HK-2 (cell line): ENCODE measurements around the gene URM1.
"Not testable (repeated sequence)": the region's sequence is repeated elsewhere in the genome, so short reads cannot be mapped to it uniquely, and the experiment has no call there.

Experiments used
- DNase-seq: peaks from one replicate; pipeline ENCODE4 v3.0.0-alpha.2; 2018; ENCODE audit not compliant: unreplicated experiment

Gene URM1

DNA sequence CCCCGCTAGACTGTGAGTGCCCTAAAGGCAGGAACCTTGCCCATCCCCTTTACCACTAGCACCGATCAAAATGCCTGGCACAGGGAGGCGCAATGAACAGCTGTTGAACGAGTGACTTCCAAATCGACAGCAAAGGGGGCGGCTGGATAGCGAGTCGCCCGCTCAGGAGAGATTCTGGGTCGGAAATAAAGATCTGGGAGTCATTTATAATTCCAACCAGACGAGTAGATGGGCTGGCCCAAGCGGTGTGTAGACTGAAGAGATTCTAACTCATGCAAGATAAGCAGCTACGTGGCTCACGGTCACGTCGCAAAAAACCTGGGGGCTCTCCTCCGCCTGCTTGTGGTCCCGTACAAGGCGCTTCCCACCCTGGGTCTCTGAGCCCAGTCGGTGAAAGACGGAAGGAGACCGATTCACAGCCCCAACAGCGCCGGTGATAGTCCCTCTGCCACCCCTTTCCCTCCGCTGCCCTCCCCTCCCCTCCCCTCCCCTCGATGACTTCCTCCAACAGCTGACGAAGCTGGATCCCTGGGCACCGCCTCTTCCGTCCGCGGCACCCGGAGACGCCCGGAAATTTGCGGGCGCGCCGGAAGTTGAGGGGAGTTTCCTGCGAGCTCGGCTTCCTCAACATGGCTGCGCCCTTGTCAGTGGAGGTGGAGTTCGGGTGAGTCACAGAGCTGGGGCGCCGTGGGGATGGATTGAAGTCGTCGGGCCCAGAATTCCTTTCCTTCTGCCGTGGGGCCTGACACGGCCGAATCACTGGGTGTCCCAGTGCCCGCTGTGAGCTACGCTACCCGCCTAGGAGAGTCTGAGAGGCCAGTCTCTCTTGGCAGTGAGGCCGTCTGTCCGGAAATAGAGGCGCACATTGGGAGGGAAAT lies at the start of gene URM1:
Gene URM1, plus strand, starts transcription at position 623 of the 878 bp plus-strand sequence. Its CDS starts 7 bp downstream, at position 630.
- DNase-seq: peak; percentile 97

DNA sequence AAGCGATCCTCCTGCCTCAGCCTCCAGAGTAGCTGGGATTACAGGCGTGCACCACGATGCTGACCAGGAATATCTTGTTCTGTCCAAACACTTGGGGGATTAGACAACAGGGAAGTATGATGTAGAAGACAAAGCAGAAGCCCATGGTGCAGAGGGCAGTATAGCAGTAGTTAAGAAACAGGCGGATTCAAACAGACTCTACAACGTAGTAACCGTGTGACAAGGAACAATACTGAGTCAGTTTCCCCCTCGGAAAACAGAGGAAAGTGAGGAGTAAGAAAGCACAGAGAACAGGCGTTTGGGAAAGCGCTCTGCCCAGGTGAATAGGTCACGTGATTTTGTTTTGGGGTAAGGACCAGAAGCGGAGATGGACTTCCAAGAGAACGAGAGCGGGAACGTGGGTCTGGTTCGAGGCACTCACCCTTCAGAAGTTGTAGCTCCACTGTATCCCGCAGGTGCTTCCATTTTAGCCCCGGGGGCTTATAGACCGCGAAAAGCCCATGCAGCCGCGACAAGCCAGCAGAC lies 49.2 kb upstream of the URM1 start:
- no peak for DNase-seq

DNA sequence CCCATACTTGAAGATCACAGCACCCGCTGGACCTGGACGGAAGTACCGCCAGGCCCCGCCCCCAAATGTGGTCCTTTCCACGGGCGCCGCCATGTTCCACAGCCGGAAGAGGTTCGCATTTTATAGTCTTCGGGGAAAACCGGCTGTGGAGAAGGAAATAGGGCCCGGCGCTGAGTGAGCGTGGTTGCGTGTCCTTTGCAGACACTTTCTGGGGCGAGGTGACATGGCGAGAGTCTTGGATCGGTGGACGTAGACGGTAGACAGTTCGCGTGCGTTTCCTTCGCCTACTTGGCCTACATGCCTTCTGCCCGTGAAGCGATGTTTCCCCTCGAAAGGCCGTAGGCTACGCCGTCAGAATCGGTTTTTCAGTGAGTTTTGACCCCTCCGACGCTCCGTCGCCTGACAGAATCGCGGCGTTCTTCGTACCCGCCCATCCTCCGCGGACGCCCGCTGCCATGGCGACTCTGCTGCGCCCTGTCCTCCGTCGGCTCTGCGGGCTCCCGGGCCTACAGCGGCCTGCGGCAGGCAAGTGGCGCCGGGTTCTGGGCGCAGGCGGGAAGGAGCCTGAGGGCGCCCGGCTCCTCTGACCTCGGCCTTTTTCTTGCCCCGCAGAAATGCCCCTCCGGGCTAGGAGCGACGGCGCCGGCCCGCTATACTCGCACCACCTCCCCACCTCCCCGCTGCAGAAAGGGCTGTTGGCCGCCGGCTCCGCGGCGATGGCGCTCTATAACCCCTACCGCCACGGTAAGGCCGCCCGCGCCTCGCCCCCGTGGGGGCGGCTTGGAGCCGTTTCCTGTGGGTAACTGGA lies 48.6 kb upstream of the URM1 start, which contains the start of the genes COQ4 and TRUB2:
Gene COQ4, plus strand, starts transcription at position 436 of the 808 bp plus-strand sequence. Its CDS starts 20 bp downstream, at position 456.
Gene TRUB2, minus strand, starts transcription at position 44 of the 808 bp plus-strand sequence. Its CDS starts 39 bp downstream, at position 5.
- DNase-seq: peak; percentile 90

DNA sequence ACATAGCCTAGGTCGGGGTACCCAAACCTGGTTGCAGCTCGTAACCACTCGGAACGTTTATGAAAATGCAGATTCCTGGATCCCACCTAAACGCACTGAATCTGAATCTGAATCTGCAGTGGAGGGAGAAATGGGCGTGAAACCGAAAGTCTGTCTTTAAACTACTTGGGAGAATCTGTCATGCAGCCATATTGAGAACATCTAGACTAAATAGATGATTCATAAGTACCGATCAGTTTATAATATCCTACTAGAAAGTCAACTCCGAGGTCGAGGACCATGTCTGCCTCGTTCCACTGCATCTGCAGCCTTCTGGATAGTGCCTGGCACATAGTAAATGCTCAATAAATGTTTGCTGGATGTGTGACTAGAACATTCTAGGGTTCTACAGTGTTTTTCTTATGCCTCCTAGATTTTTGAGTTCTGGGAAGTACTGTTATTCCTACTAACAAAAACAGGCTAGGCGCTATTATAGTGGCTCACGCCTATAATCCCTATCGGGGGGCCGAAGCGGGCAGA lies 47.9 kb upstream of the URM1 start:
- DNase-seq: no peak

DNA sequence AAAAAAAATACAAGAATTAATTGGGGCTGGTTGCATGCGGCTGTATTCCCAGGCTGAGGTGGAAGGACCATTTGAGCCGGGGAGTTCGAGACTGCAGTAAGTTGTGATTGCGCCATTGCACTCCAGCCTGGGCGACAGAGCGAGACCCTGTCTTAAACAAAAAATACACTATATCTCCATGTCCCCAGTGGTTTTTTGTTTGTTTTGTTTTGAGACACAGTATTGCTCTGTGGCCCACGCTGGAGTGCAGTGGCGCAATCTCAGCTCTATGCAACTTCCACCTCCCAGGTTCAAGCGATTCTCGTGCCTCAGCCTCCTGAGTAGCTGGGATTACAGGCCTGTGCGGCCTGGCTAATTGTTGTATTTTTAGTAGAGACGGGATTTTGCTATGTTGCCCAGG lies 47.4 kb upstream of the URM1 start:
- DNase-seq: no peak

DNA sequence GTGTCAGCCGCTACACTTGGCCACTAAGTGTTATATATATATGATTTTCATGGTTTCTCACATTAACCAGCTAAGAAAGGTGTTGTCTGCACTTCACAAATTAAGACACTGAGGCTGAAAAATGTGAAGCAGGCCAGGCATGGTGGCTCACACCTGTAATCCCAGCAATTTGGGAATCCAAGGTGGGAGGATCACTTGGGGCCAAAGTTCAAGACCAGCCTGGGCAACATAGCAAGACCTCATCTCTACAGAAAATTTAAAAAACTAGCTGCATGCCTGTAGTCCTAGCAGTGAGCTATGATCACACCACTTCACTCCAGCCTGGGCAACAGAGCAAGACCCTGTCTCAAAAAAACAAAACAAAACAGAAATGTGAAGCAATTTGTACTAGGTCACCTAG lies 46.8 kb upstream of the URM1 start:
- DNase-seq: no peak

DNA sequence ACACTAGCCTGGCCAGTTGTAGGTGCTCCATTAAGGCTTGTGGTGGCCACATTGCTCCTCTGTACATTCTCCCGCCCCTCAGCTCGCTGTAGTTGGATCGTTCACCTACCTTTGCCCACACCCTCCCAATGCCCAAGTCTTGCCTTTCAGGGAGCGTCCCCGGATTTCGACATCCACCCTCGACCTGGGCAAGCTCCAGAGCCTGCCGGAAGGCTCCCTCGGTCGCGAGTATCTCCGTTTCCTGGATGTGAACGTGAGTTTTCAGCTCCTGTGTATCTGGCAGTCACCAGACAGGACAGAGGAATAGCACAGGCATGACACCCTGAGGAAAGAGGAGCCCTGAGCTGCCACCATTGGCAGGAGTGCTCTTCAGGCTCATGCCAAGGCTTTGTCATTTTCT lies 45.5 kb upstream of the URM1 start:
- DNase-seq: no peak

DNA sequence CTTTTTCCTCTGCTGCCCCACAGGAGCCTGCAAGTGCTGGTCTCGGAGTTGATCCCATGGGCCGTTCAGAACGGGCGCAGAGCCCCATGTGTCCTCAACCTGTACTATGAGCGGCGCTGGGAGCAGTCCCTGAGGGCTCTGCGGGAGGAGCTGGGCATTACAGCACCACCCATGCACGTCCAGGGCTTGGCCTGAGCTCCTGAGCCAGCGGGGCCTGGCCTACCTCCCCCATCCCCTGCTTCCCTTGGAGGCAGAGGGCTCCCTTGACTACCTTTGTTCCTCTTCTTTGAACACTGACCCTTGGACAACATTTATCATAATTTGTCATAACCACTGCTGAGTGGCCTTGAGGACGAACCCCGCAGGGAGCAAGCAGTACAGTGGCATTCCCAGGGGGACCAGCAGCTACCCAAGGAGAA lies 37.7 kb upstream of the URM1 start:
- DNase-seq: no peak

DNA sequence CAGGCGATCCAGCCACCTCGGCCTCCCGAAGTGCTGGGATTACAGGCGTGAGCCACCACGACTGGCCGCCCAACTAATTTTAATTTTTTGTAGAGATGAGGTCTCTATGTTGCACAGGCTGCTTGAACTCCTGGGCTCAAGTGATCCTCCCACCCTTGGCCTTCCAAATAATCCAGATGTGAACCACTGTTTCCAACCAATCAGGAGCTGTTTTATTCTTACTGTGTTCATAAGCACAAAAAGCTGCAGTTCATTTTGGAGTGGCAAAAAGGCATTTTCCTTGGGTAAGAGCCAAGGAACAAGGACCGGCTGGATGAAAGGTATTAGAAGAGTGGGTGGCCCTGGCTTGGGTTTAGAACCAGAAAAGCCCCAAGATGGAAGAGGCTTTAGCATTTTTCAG lies 36.0 kb upstream of the URM1 start:
- no peak for DNase-seq

DNA sequence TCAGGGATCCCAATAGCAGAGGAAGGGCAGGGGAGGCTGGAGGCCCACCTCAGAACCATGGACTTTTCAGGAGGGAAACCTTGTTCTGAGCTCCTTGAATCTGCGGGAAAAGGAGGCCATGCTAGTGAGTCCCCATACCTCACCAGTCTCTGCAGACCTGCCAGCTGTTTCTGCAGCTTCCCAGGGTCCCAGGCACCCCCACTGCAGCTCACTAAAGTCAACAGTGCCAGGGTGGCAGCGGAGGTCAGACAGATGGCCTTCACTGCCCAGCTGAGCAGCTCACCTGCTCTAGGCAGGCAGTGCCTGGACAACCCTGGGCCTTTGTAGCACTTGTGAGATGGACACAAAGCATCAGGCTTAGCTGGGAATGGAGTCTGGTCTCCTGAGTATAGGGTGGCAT lies 35.3 kb upstream of the URM1 start:
- no peak for DNase-seq

DNA sequence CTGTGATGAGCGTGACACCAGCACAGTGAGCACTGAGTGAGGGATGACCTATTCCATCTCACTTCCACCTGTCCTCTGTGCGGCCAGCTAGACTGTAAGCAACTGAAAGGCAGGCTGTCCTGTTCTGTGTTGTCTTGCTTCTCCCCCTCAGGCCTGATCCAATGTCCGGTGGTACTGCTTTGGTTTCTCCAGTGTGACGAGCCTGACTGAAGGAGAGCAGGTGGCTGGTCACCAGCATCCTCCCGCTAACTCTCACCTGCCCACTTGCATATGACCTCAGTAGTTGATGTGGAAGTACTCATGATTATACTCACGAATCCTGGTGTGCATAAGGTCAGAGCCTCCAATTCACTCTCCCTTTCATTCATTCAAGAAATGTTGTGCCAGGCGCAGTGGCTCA lies 33.2 kb upstream of the URM1 start:
- DNase-seq: no peak

DNA sequence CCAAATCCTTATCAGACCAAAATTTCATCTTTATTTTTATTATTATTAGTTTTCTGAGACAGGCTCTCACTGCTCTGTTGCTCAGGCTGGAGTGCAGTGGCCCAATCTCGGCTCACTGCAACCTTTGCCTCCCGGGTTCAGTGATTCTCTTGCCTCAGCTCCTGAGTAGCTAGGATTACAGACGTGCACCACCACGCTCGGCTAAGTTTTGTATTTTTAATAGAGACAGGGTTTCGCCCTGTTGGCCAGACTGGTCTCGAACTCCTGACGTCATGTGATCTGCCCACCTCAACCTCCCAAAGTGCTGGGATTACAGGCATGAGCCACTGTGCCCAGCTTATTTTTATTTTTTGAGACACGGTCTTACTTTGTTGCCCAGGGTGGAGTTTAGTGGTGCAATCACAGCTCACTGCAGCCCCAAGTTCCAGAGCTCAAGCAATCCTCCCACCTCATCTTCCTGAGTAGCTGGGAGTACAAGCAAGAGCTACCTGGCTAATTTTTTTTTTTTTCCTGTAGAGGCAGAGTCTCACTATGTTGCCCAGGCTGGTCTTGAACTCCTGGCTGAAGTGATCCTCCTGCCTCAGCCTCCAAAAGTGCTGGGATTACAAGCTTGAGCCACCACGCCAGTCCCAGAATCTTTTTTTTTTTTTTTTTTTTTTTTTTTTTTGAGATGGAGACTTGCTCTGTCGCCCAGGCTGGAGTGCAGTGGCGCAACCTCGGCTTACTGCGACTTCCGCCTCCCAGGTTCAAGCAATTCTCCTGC lies 32.1 kb upstream of the URM1 start:
- DNase-seq: not testable (repeated sequence)

DNA sequence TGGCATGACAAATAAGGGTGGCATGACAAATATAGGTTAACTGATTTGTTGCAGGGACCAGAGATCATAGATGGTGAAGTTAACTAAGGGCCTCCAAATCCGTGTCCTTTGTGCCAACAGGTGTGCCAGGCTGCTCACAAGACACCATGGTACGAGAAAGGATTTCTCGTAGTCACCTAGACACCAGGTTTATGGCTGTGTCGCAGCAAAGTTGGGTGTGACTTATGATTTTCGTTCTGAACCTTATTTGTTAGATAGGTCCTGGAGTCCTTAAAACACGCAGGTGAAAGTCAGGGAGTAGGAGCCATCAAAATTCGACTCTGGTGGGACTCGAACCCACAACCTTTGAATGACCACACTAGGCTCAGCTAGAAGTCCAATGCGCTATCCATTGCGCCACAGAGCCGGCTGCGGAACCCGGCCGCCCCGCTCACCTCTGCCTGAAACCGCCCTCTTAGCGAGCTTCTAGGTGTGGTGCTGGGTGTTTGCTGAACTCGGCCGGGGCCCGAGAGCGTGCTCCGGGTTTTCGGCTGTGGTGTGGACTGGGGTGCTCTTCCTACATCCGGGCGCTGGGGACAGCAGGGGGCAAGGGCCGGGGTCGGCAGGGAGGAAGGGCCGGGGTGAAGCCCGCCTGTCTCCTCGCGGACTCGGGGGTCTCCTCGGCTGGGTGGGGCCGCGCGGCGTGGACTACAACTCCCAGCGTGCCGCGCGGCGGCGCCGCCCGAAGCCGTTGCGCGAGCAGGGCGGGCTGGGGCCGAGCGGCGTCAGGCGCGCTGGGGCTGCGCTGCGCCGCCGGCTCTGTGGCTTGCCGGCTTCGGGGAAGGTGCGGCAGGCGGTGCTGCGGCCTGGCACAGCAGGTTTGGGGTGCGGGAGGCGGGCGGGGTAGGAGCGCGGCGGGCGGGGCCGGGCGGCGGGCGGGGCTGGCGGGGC lies 31.1 kb upstream of the URM1 start, which contains the start of gene SLC27A4:
Gene SLC27A4, plus strand, starts transcription at position 767 of the 930 bp plus-strand sequence. CDS start 2,606 bp downstream, outside the sequence.
- DNase-seq: peak; percentile 94

DNA sequence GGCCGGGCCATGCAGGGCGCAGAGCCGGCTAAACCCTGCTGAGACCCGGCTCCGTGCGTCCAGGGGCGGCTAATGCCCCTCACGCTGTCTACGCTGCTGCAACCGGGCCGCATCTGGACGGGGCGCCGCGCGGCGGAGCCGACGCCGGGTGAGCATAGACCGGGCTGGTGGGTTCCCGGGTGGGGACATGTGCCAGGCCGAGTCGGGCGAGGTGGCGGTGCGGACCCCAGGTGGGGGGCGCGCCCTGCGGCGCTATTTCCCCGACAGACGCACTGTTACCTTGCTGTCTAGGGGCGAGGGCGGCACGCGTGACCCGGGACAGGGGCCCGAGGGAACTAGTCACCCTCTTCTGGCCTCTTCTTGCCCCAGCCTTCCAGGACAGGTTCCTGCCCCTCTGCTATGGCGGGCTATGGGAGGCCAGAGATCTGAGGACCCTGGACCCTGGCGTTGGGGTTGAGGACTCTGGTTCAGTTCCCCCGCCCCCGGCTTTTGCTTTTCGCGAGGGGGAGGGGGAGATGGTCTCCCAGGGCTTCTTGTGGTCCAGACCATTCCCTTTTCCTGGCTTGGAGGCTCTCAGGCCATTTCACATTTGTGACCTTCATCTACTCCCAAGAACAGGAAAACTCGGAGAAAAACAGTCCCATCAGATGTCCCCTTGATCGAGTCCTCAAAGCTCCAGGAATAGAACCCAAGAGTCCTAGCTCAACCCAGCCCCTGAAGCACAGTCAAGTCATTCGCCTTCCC lies 30.3 kb upstream of the URM1 start:
- no peak for DNase-seq

DNA sequence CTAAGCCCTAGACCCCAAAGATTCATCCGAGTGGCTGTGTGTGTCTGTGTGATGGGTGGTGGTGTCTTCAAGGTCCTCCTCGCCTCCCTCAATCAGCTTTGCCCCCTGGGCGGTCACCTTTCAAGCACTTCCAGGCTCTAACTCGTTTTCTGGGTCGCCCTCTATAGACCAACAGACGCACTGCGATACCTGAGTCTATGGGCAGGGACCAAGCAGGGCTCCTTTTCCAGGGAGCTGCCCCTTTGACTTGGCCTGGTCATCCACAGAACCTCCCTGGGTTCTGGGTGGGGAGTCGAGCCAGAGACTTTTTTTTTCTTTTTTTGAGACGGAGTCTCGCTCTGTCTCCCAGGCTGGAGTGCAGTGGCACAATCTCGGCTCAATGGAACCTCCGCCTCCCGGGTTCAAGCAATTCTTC lies 29.7 kb upstream of the URM1 start:
- DNase-seq: peak; percentile 75

DNA sequence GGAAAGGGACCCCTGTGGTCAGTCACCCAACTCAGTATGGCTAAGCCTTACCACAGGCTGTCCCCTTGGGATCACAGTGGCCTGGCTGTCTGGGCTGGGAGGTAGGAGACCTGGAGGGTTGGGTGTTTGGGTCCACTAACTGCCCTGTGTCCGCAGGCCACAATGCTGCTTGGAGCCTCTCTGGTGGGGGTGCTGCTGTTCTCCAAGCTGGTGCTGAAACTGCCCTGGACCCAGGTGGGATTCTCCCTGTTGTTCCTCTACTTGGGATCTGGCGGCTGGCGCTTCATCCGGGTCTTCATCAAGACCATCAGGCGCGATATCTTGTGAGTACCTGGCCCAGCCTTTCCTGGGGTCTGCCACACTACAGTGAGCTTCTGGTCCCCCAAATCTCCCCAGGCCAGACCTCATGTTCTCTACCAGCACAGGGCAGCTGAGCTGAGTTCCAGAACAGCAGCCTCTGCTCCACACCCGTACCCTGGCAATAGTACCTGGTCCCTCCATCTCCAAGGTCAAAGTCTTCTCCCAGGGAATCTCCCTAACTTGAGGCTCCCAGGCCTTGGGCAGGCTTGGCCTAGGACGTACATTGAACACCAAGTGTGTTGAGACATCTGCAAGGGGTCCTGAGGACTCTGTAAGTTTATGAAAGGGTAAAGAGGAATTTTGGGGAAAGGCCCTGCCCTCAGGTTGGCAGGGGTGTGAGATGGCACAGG lies 28.0 kb upstream of the URM1 start:
- DNase-seq: no peak

DNA sequence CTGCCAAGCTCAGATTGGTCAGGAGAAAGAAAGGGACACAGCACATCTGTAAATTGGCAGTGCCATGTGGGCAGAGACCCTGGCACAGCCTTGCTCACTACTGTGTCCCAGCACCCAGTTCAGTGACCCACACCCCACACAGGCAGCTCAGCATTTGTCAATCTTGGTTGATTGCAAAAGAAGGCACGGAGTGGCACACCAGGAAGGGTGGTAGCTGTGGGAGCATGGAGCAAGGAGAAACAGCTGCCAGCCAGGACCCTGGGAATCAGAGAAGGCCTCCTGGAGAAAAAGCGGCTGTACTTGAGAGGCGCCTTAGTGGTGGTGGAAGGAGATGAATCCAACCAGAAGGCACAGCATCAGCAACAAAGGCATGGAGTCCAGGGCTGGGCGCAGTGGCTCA lies 27.3 kb upstream of the URM1 start:
- DNase-seq: no peak

DNA sequence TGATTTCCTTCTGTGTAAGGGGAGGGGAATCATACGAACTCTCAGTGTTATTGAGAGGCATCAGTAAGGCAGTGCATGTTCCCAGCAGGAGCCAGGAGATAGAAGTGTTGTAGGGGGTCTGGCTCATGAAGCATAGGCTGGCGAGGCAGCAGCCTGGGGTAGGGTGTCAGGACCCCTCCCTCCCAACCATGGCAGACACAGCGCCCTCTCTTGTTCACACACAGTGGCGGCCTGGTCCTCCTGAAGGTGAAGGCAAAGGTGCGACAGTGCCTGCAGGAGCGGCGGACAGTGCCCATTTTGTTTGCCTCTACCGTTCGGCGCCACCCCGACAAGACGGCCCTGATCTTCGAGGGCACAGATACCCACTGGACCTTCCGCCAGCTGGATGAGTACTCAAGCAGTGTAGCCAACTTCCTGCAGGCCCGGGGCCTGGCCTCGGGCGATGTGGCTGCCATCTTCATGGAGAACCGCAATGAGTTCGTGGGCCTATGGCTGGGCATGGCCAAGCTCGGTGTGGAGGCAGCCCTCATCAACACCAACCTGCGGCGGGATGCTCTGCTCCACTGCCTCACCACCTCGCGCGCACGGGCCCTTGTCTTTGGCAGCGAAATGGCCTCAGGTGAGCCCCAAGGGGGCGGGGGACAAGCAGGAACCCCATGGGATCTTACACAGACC lies 26.1 kb upstream of the URM1 start:
- DNase-seq: no peak
